Fibroblast of upper back skin (primary cell): Measurements from ENCODE around the gene MARCHF10.

ENCODE experiments used
- DNase-seq: peaks from one replicate; pipeline ENCODE4 v3.0.0-alpha.2; 2013

MARCHF10 gene

DNA sequence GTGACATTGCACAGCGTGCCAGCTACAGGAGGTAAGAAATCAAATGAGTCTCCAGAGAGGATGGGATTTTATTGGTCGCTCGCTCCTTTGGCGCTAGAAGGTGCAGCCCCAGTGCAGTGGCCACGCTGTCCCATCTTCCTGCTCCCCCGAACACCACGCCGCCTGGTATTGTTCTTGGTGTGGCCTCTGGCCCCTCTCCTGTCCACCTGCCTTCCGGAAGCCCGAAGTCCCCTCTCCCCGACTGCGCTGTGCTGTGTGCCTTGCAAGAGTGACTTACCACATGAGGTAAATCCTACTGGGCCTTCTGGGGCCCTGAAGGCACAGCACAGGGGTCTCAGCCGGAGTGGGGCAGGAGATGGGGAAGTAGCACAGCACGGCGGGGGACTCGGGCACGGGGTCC lies 58.2 kb downstream of the MARCHF10 start:
- no peak for DNase-seq

- DNase-seq = peak; percentile 32
These were observed 61.2 kb downstream of the MARCHF10 start for GRCh38 chr17:62746941-62747340.

DNA sequence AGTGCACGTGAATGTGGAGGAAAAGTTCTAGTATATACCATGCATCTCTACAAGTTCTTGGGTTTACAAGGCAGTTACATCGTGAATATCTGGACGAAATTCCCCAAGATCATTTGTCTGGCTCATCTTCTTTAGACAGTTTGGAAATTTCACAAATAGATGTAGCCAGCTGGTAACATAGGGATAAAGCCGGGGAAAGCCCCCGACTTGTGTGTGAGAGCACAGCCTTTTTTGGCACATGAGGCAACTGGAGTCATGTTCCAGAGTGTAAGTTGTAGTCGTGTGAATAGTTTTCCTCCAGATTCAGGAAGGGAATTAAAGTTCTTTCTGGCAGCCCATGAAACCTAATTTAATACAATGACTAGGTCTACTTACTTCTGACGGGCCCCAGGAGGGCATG lies 62.3 kb downstream of the MARCHF10 start:
- no peak for DNase-seq

DNA sequence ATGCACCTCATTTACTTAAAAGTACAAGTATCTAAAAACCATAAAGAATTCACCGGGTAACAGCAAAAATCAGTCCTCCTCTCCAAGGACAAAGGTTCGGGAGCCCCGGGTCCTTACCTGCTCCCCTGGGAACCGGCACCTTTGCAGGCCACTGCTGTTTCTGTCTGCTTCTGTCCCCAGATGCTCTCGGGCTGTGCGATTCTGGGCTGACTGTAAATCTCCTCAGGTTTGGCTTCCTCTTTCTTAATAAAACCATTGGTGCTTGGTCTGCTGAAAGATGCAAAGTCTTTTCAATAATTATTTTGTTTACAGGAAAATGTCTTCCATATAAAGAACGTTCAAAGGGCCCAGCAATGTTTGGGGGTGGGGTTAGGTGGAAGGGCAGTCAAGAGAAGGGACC lies 63.9 kb downstream of the MARCHF10 start:
- DNase-seq = no peak

DNA sequence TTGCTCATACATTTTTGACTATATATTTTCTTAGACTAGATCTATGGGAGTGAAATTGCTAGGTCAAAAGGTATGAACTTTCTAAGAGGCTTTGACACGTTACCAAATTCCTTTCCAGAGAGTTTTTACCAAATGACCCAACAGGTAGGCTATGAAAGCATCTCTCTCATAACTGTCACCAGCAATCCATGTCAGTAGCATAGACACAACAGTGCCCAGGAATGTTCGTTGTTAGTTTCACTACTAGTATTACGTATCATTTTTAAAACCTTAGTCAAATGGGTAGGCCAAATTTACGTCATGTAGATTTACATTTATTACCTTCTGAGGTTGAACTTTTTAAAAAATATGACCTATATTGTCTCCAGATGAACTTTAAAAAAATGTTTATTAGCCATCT lies 66.8 kb downstream of the MARCHF10 start:
- no peak for DNase-seq

DNA sequence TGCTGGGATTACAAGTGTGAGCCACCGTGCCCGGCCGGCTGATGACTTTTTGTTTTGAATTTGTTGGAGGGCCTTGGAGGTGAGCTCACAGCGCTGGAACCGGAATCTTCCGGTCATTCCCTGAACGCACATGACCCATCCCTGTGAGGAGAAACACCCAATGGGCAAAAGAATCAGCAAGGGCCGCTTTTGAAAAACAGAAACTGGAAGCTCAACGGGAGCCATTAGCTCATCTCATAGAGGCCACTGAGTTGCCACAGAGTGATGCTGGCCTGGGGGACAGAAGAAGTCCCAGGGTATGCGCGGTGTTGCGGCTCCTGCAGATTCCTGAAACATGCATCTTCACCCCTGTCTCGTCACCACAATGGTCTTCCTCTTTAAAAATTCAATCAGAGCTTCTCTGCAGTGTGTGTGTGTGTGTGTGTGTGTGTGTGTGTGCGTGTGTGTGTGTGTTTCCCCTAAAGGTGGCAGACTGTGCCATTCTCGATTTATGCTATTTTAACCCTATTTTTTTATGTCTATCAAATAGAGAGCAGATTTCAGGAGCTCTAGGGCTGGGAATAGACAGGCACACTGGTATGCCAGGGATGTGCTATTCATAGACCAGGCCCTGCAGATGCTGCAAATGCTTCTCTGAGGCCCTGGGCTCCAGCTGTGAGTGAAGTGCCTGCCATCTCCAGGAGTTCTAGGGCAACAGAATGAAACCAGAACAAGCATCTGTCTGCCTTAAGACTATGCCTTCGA lies 68.3 kb downstream of the MARCHF10 start:
- peak; percentile 43 for DNase-seq

DNA sequence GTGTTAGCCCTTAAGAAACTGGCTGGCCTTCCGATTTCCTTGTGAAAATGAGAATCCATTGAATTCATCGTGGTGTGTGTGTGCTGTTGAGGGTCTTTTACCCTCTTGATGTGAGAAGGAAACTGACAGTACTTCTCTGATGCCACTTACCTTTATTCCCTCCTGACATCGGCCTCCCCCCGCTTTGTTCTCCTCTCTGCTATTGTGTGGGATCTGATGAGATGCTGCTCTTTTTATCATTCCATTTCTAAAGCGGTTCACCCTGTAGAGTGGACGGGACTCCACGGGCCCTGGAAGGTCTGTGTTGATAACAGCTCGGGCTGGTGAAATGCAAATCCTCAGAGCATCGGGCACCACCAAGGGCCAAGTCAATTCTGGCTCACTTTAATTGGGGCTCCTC lies 69.8 kb downstream of the MARCHF10 start:
- DNase-seq = no peak

DNA sequence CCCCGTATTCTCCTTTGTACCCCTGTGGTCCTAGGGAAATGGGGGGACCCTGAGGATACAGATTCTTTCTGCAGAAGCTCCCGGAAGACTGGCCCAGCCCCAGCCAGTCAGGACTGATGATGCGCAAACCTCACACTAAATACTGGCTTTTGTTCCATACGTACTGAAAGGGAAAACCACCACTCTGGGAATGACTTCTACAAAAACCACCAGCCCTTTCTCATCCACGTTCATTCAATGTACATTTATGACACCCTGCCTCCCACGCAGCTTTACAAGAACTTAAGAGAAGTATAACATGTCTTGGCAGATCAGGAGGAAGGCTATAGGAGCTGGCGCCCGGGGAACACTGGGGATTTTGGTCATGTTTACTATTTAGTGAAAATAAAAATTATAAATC lies 70.6 kb downstream of the MARCHF10 start:
- DNase-seq = no peak

DNA sequence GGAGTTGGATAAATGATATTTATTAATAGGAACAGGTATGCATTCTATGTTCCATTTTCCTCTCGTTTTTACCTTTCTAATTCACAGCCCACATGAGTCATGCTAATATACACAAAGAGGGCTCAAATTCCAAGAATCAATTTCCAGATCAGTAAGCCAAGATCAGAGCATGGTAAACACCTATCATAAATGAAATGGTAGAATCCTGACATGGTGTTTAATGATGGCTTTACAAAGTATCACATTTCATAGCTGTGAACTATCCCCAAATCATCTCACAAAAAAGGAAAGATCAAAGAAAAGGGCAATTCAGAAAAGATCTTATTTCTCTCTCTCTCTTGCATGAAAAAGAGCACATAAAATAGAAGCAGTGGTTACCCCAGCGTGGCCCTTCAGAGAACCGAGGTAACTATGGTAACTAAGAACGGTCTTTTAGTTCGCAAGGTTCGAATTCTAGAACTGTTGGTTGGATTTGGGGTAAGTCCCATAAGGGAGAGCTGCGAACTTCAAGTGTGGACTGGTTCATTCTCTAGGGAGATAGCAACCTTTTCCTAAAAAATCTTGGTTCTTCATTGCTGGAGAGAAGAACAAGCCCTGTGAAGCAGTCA lies 73.0 kb downstream of the MARCHF10 start:
- no peak for DNase-seq

- no peak for DNase-seq
These were observed 76.0 kb downstream of the MARCHF10 start for GRCh38 chr17:62732125-62732524.

DNA sequence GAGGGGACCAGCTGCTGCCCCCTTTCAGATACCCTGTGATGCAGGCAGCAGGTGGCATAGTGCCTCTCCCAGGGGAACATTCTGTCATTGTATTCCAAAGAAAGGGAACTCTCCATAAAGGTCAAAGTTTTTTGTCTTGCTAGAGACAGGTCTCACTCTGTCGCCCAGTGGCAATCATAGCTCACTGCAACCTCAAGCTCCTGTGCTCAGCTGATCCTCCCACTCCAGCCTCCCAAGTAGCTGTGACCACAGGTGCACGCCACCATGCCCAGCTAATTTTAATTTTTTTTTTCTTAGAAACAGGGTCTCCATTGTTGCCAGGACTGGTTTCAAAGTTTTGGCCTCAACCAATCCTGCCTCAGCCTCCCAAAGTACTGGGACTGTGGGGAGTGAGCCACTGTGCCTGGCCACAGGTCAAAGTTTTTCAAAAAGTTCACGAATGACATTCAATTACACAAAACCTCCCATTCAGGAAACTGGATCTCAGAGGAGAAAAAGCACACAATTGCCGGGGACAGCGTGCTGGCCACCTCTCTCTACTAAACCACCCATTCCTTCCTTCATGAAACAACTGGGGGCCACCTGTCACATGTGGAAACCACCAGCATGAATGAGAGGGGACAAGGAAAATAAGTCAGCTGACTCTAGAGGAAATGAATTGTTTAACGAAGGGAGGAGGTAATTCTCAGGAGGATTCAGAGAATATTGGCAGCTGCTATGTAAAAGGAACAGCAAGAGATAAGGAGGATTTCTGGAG lies 80.0 kb downstream of the MARCHF10 start:
- DNase-seq = no peak

DNA sequence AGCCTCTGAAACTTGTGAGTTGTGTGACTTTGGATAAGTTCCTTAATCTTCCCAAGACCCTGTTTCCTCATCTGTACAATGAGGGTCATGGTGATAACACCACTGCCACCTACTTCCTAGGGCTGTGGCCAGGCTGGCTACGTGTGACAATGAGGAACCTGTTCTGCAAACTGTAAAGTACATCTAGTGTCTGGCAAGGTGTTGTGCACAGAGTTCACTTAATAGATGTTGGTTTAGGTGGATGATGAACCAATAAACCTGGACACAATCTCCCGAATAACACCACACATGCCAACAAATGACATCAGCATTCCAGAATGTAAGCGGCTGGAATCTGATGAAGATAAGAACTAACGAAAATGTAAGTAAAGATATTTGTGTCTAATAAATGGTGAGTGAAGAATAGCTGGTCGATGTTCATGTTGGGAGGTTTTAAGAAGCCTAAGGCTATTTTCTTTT lies 82.3 kb downstream of the MARCHF10 start:
- DNase-seq = no peak

DNA sequence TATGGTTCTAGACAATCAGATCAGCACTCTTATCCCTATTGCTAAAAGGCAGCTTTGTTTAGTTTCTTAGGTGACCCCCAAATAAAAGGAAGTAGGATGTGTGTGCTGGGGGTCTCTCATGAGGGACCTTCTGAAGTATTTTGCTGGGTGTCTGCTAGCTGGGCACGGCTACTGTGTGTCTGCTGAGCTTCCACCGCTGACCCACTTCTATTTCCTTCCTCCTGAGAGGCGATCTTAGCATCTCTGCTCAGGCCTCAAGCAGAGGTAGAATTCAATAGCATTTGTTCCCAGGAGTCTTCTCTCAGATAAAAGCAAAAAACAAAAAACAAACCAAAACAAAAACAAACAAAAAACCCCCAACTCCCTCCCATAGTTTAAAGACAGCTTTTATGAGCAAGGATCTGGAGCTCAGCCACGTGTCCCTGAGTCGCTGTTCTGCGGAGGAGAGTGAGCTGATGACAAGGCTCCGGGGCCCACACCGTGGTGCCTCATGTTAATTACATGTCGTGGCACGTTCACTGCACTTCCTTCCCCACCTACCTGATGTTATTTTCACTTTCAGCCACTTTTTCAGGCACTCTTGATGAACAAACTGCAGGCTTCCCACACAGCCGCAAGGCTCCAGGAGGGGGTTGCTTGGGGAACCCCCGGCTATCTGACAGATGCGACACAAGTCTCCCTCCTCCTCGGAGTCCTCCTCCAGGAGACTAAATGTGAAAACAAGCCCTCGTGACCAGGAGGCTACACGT lies 83.5 kb downstream of the MARCHF10 start:
- no peak for DNase-seq

- no peak for DNase-seq
These were observed 84.3 kb downstream of the MARCHF10 start for GRCh38 chr17:62723842-62724241.

DNA sequence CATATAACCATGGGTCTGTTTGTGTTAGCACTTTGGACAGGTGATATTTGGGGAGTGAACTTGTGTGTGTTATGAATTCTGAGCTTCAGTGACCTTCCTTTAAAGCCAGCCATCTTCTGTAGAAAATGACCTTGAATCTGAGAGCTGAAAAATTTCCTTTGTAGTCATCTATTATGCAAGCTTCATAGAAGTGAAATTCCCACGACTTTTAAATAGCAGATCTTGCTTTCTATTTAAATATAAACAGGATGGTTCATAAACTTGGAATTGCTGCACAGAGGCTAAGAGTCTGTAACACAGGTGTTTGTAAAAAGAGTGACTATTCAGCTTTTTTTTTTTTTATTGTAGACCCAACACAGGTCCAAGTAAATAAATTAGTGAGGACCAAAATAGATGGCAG lies 85.5 kb downstream of the MARCHF10 start:
- DNase-seq = no peak

GRCh38 chr17:62720126-62720850 lies 87.8 kb downstream of the MARCHF10 start:
- DNase-seq = peak; percentile 16

DNA sequence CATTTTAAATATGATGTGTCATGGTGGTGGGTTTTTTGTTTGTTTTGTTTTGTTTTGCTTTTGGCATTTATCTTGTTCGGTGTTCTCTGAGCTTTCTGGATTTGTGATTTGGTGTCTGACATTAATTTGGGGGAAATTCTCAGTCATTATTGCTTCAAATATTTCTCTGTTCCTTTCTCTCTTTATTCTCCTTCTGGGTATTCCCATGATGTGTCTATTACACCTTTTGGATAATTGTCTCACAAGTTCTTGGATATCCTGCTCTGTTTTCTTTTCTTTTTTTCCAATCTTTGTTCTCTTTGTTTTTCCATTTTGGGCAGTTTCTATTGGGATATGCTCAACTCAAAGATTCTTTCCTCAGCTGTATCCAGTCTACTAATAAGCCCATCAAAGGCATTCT lies 88.5 kb downstream of the MARCHF10 start:
- DNase-seq = no peak

GRCh38 chr17:62718429-62718828 lies 89.7 kb downstream of the MARCHF10 start:
- peak; percentile 38 for DNase-seq

DNA sequence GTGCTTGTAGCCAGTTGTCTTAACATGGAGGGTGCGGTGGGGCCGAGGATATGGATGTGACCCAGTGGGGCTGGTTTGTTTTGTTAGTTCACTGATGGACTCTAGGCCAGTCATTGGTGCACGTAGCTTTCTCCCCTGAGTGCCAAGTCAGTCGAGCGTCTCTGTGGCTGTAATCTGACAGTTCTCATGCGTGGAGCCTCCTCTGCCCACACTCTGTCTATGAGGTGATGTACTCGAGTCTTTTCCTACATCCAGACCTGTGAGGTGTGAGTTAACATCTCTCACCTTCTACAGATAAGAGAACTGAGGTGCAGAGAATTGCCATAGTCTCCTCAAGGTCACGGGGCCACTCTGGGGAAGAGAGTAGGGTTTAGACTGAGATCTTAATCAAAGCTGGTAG lies 90.2 kb downstream of the MARCHF10 start:
- no peak for DNase-seq

DNA sequence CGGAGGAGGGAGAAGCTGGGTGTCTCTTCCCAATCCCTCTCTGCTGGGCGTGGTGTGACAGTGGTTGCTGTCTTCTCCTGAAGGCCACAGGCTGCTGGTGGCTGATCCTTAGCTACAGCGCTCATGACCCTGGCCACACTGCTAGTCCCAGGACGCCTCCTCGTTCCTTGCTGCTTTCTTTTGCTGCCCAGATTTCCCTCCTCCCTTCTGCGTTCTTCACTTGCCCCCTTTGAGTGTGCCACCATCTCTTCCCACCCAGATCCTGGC lies 90.6 kb downstream of the MARCHF10 start:
- no peak for DNase-seq

- no peak for DNase-seq
These were observed 91.1 kb downstream of the MARCHF10 start for GRCh38 chr17:62716834-62717588.

GRCh38 chr17:62715882-62716390 lies 92.2 kb downstream of the MARCHF10 start:
- DNase-seq = no peak
